GM18519 (cell line): ENCODE results near the gene LGR6.
"Not testable (repeated sequence)": the region's sequence is repeated elsewhere in the genome, so short reads cannot be mapped to it uniquely, and the experiment has no call there.

Experiments
- ATAC-seq: cut with Tn5 transposase; IDR thresholded peaks from one replicate; pipeline ENCODE4 v1.9.1; 2021; ENCODE audit warnings: mild to moderate bottlenecking, moderate library complexity; ENCODE audit not compliant: unreplicated experiment, low FRiP score

Gene LGR6

DNA sequence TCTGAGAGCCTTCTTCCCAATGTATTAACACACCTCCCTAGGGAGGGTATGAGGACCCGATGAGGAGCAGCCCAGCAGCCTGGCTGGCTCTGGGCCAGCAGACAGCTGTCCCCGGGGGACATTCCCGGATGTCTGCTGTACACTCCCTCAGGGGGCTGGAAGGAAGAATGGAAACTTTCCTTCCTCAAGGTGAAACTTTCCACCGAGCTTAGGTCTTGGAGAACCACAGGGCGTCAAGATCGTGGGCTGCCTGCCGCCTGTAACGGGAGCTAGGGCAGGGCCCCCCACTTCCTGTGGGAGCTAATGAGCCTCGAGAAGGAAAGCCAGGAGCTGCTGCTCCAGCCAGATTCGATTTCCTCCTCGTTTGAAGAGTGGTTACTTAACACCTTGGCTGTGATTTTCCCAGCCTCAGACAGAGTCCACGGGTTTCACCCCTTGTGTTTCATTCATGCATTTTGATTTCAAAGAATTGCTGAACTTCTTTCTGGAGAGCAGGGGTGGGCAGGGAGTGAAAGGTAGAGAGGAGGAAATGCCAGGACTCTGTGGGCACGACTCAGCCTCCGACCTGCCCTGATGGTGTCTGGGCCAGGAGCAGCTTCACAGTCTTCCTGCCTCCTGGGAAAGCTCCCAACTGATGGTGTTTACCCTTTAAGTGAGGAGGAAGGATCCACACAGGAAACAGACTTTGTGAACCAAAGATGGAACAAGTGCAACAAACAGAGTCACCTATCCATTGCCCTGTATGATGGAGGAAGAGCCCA is 118.5 kb downstream of the LGR6 start:
- ATAC-seq: no peak

DNA sequence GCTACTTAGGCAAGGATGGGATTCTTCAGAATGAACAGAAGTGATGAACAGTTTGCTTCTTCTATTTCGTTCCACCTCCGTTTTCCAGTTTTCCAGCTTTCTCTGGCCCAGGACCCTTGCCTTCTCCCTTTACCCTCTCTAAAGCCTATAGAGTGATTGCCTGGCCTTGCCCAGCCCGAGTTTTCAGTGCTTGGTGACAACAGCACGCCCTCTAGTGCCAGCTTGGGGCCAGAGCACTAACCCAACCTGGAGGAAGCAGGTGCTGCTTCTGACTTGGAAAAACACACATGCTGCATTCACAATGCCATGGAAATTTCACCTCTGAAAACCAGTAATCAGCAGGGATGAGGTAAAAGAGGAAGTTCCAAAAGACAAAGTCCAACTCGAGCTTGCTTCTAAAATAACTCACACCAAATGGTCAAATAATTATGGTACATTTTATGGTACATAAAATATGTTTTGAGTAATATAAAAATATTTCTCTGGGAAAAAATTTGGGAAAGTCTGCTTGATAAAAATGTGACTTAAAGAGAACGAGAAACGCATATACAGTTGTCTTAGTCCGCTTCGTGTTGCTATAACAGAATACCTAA is 122.1 kb downstream of the LGR6 start:
- no peak for ATAC-seq

DNA sequence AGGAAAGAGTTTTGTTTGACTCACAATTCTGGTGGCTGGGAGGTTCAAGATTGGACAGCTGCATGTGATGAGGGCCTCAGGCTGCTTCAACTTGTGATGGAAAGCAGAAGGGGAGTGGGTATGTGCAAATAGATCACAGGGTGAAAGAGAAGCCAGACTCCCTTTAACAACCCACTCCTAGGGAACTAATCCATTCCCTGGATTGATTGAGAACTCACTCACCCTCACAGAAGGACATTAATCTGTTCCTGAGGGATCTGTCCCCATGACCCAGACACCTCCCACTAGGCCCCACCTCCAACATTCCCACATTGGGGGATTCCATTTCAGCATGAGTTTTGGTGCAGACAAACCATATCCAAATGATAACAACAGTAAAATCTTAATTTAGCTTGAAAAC is 122.6 kb downstream of the LGR6 start:
- ATAC-seq: no peak

DNA sequence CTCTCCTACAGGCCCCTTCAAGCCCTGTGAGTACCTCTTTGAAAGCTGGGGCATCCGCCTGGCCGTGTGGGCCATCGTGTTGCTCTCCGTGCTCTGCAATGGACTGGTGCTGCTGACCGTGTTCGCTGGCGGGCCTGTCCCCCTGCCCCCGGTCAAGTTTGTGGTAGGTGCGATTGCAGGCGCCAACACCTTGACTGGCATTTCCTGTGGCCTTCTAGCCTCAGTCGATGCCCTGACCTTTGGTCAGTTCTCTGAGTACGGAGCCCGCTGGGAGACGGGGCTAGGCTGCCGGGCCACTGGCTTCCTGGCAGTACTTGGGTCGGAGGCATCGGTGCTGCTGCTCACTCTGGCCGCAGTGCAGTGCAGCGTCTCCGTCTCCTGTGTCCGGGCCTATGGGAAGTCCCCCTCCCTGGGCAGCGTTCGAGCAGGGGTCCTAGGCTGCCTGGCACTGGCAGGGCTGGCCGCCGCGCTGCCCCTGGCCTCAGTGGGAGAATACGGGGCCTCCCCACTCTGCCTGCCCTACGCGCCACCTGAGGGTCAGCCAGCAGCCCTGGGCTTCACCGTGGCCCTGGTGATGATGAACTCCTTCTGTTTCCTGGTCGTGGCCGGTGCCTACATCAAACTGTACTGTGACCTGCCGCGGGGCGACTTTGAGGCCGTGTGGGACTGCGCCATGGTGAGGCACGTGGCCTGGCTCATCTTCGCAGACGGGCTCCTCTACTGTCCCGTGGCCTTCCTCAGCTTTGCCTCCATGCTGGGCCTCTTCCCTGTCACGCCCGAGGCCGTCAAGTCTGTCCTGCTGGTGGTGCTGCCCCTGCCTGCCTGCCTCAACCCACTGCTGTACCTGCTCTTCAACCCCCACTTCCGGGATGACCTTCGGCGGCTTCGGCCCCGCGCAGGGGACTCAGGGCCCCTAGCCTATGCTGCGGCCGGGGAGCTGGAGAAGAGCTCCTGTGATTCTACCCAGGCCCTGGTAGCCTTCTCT is 124.6 kb downstream of the LGR6 start:
- no peak for ATAC-seq

DNA sequence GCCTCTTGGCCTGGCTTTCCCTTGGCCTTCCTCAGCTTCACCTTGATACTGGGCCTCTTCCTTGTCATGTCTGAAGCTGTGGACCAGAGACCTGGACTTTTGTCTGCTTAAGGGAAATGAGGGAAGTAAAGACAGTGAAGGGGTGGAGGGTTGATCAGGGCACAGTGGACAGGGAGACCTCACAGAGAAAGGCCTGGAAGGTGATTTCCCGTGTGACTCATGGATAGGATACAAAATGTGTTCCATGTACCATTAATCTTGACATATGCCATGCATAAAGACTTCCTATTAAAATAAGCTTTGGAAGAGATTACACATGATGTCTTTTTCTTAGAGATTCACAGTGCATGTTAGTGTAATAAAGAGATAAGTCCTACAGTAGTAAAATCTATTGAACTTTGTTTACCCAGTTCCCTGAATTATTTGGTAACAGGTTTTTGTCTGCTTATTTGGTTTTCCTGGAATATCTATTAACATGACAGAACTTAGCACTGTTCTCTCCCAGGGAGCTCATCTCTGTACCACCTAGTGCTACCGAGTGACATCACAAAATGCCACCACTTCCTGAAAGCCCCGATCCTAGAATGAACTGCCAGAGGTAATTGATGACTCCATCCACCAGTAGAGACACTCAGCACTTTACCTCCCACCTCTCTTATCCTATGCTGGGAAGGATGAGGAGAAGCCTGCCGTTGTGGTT is 125.9 kb downstream of the LGR6 start:
- ATAC-seq: no peak

DNA sequence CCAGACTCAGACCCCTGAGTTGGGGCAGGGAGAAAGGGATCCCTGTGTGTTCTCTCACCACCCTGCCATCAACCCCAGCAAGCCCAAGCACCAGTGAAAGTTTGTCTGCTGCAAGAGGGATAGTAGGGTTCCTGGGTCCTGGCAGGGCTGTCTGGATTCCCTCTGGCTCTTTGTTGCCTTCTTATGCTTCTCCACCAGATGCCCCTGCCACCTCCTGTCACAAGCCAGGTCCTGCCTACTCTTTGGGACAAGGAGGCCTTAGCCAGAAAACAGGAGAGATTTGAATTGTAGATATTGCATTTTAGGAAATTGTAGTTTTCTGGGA is 126.4 kb downstream of the LGR6 start:
- no peak for ATAC-seq

DNA sequence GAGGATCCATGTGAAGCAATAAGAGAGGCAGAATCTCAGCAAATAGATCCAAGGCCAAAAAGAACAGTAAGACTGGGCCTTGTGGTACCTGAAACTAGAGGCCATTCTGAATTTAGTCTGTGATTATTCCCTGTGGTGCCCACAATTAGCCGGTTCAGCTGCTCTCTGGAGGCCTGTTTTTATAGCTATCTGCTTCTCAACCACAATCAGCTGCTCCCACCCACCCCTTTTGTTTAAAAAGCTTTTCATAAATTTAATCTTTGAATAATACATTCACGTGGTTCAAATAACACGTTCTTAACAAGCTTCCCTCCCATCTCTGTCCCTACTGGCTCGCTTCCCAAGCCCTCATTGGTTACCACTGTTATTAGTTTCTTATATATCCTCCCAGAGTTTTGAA is 130.1 kb downstream of the LGR6 start:
- no peak for ATAC-seq

DNA sequence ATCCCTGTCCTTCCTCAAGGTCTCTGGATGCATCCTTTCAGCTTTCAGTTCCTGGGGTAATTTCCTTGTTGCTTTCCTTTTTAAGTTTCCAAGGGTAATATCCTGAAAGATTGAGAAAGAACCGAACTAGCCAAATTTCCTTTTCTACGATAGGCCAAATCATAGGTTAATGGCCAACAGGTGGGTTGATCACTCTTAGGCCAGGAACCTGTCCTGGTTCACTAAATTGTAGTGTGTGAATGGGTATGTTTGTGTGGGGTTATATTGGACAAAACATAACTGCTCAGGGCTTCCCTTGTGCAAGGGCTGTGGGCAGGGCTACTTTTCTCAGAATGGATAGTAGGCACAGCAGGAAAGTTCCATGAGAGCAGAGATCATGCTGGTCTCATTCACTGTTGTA is 131.0 kb downstream of the LGR6 start:
- no peak for ATAC-seq

DNA sequence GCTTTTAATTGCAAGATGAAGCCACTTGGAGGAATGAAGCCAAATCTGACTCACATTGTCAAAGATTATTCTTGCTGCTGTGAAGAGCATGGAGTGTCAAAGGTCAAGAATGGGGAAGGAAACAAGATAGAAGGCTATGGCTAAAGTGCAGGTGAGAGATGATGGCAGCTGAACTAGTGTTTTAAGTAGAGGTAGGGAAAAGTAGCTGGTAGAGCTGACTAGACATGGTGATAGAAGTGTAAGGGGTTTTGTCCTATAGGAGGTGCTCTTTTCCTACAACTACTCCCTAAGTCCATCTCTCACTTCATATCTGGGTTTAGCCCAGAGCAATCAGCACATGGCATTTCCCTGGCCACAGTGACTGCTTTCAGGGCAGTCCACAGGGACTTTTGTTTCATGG is 136.3 kb downstream of the LGR6 start:
- ATAC-seq: no peak

DNA sequence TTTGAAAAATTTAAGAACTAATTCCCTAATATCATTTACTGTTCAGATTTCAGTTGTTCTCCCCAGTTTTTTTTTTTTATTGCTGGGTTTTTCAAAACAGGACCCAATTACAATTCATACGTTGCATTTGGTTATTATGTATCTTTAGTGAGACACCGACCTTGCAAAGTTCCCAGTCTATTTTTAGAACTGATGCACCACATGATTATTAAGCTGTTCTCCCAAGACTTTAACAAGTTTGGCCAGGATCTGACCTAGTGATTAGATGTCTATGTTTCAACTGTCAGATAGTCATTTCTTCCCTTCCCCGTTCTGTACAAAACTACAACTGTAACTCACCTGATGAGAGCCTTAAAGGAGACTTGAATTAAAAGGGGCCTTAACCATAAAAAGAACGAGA is 140.3 kb downstream of the LGR6 start:
- ATAC-seq: no peak

DNA sequence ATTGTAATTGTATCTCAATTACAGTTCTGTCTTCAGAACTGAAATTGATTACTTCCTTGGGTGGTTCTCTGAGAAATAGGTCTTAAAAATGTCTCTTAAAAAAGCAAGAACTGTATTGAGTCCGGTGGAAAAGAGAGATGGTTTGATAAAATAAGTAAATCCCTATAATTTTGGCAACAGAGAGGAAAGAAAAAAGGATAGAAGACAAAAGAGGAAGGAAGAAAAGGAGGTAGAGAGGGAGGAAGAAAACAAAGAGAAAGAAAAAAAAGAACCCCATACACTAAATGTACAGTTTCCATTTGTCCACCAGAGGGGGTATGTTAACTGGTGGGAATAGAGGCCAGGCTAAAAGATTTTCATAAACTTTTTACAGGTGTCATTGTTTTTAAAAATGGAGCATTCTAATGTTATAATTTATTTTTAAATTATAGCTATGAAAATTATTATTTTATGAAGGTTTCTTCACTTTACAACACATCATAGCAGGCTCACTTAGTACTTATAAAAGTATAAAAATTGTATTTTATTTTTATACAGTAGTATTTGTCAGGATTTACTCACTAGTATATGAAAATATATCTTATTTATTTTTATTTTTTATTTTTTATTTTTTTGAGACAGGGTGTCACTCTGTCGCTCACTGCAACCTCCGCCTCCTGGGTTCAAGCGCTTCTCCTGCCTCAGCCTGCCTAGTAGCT is 150.2 kb downstream of the LGR6 start:
- no peak for ATAC-seq

DNA sequence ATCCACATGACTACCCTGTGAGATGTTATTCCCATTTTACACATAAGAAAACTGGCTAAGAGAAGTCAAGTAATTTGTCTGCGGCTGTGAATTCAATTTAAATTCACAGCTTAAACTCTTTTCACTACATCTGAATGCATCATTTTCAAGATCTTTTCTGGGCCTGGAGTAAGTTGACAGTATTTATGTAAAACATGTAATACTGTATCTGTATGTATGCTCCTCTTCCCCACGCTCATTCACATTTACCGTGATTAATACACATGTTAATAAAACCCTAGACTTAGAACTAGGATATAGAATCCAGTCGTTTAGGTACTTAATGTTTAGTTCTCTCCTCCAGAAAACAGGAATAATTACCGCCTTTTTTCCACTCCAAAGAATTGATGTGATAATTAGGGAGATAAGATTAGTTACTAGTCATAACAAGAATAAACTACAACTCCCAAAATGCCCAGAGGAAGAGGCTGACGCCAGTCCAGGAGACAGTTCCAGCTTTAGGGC is 154.5 kb downstream of the LGR6 start:
- ATAC-seq: no peak

DNA sequence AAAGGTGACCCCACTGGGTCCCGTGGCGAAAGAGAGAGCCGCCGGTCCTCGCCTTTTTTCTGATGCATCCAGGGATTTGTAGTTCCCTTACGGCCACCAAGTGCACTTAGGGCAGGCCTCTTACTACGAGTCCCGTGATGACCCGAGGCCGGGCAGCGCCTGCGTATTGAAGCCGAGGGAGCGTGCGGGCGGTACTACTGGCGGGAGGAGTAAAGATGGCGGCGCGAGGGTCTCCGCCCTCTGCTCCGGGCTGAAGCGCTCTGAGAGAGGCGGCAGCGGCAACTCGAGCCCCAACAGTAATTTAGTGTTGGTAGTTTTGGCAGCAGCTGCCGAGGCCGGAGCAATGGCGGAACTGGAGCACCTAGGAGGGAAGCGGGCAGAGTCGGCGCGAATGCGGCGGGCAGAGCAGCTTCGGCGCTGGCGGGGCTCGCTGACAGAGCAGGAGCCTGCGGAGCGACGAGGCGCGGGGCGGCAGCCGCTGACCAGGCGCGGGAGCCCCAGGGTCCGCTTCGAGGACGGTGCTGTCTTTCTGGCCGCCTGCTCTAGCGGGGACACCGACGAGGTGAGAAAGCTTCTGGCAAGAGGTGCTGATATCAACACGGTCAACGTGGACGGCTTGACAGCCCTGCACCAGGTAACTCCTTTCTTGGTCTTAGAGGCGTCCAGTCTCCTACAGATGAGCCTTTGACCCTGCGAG is 155.1 kb downstream of the LGR6 start, which contains the start of gene PPP1R12B:
PPP1R12B (plus strand) TSS at position 191 of the 697 bp plus-strand sequence; CDS start at position 344, 153 bp downstream.
- peak; percentile 85 for ATAC-seq

DNA sequence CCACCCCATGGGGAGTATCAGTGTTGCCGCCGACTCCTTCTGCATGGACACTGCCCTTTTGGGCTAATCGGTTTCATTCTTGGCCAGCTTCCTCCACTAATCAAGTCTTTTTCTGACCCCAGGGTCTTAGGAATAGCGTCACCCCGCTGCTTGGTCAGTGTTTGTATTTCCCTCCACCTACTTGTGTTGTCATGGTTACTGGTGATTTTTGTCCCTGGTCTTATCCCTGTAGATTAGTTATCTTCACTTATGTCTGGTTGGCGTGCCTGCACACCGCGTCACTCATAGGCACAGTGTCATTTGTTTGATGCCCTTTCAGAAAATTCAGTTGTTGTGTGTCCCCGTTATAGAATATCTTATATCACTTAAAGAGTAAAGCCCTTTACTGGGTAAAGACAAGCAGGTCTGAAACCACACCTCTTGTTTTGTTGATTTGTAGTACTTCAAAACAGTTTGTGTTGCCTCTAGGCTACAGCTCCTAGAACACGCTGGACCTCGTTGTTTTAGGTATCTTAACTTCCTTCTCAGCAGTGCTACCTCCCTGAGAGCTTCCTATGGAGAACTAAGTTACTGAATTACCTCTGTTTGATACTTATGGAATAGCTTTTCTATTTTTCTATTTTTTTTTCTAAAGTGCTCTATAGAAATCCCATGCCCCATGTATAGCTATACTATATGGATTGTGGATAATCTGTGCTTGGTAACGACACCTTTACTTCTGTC is 155.8 kb downstream of the LGR6 start:
- ATAC-seq: no peak

DNA sequence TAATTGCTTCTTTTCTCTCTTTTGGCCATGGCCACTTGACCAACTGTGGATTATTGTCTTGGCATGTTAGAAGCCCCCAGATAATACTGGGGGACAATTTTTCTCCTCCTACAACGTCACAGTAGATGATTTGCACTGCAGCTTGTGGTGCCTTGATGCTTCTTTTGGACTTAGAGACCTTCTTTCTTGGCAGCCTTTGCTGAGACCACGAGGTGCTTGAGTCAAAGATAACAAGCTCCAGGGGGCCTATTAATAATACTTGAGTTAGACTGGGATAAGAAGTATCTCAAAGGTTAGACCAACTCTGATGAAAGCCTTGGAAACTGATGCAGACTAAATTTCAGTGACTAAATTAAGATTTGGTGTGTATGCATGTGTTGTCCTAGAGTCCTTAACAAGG is 158.1 kb downstream of the LGR6 start:
- ATAC-seq: no peak

DNA sequence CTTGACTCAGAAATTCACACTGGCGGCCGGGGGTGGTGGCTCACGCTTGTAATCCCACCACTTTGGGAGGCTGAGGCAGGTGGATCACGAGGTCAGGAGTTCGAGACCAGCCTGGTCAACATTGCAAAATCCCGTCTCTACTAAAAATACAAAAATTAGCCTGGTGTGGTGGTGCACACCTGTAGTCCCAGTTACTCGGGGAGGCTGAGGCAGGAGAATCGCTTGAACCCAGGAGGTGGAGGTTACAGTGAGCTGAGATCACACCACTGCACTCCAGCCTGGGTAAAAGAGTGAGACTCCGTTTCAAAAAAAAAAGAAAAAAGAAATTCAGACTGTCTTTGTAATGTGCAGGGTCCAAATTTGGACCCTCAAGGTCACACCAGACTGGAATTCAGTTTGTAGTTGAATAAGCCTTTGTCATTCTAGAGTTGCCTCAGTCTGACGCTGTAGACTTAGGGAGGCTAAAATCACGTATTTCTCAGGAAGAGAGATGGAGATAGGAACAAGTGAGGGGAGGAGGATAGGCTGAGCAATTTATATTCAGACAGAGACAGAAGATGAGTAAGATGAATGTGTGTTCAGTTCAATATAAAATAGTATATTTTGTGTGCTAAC is 159.1 kb downstream of the LGR6 start:
- not testable (repeated sequence) for ATAC-seq

DNA sequence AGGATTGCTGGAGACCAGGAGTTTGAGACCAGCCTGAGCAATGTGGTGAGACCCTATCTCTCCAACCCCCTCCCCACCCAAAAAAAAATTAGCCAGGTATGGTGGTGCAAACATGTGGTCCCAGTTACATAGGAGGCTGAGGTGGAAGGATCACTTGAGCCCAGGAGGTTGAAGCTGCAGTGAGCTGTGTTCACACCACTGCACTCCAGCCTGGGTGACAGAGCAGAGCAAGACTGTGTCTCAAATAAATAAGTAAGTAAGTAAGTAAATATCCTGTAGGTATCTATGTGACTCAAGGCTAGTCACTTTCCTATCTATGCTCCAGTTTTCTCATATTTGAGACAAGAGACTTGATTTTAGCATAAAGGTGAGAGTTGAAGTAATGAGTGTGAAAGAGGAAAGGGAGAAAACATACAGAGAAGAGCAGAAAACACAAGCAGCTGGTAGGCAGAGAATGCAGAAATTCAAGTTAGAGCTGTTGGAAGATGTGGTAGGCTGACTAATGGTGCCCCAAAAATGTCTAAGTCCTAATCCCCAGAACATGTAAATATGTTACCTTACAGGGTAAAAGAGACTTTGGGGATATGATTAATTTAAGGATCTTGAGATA is 162.4 kb downstream of the LGR6 start:
- ATAC-seq: no peak

DNA sequence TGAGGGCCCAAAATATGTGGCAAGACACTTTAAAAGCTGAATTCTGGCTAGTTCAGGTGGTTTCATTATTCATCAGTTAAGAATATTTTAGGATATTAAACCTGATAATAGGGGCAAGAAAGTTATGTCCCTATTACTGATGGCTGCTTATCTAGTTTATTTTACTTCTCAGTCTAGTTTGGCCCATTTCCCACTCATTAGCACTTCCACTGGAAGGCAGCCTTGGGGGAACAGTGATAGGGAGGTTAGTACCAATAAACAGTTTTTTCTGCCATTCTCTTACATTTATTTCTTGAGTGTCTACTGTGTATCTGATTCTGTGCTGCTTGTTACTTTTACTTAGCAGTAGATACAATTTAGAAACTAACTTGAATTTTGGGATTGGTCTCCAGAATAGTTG is 163.9 kb downstream of the LGR6 start:
- no peak for ATAC-seq
